ENCODE data around the gene TADA2B. TPM values are rescaled to one million over a fixed set of nuclear protein-coding genes. Genes with fewer than 3 reads are reported as not detected.
A peak's percentile ranks its signal among the peaks of the same experiment; 100 is the strongest.

Gene TADA2B
- total RNA-seq, 6 donors from 2014 or later = 20.8 to 29.0 (median 26.2) TPM

GRCh38 chr4:7061815-7062214 lies 18.6 kb downstream of the TADA2B start:
- ATAC-seq (ENCODE audit: low FRiP score in 2 of 2) = no peak
- Histone ChIP-seq H3K4me1 (peaks cover 10 to 21% (median 16%) of the 10 kb centered on the region in 4 donors), H3K9me3 (no peaks in the 10 kb centered on the region), H3K4me3 (no peak overlapping the region), H3K36me3 (peaks cover 13 to 71% (median 46%) of the 10 kb centered on the region in 4 donors), H3K27me3 (no peaks in the 10 kb centered on the region), H3K27ac (no peak overlapping the region)
- TF ChIP-seq CTCF (IDR thresholded peaks at IDR 0.05) (no peak), EP300 (IDR thresholded peaks at IDR 0.05) (no peak)
- no peak for DNase-seq
- WGBS, 2 donors = 92 to 97% methylated on average over 6 of the region's 6 CpGs

DNA sequence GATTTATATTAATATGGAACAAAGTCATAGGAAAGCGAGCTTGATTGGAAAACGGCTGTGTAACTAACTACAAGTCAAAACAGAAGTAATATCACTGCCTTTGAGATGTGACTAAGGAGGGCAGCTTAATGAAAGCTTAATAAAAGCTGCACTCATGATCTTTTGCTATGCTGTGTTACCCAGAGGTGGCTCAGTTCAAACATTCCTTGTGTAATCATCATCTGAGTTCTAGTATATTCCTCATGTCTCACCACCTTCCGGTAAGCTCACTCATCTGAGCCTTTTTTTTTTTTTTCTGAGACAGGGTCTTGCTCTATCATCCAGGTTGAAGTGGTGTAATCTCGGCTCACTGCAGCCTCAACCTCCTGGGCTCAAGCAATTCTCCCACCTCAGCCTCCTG lies 19.6 kb downstream of the TADA2B start:
- no peak overlapping the region for H3K4me3 ChIP-seq
- H3K27me3 ChIP-seq = no peaks in the 10 kb centered on the region
- ATAC-seq (ENCODE audit: low FRiP score in 2 of 2) (no peak), DNase-seq (no peak)
- H3K9me3 ChIP-seq = no peaks in the 10 kb centered on the region
- peaks cover 13 to 68% (median 45%) of the 10 kb centered on the region in 4 donors for H3K36me3 ChIP-seq
- WGBS, 2 donors = 94 to 96% methylated on average over 4 of the region's 4 CpGs
- no peak overlapping the region for H3K27ac ChIP-seq
- H3K4me1 ChIP-seq = peaks cover 14 to 27% (median 20%) of the 10 kb centered on the region in 4 donors
- TF ChIP-seq POLR2A (IDR thresholded peaks at IDR 0.05) (no peak), CTCF (IDR thresholded peaks at IDR 0.05) (no peak), POLR2AphosphoS5 (IDR thresholded peaks at IDR 0.05) (no peak), EP300 (IDR thresholded peaks at IDR 0.05) (no peak)

DNA sequence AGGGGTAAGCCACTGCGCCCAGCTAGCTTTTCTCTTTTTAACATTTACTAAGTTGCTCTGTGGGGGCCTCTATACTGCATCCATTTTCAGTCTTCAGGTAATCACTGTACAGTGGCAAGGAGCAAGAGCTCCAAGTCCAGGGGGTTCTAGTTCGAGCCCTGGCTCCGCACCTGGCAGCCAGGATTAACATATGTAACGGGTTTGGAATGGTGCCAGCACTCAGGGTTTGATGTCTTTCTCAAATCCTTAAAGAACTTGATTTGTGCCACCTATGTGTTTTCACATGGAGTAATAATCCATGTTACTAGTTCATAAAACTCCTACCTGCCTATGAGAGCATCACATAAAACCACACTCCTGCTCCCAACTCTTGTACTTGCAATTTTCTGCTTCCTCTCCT lies 20.2 kb downstream of the TADA2B start:
- Histone ChIP-seq H3K27me3 (no peaks in the 10 kb centered on the region), H3K4me1 (peaks cover 14 to 27% (median 20%) of the 10 kb centered on the region in 4 donors), H3K36me3 (peaks cover 13 to 65% (median 45%) of the 10 kb centered on the region in 4 donors), H3K4me3 (no peak overlapping the region), H3K9me3 (no peaks in the 10 kb centered on the region), H3K27ac (no peak overlapping the region)
- DNase-seq = no peak
- TF ChIP-seq POLR2AphosphoS5 (IDR thresholded peaks at IDR 0.05) = no peak
- TF ChIP-seq POLR2A (IDR thresholded peaks at IDR 0.05) = no peak
- TF ChIP-seq EP300 (IDR thresholded peaks at IDR 0.05) = no peak
- TF ChIP-seq CTCF (IDR thresholded peaks at IDR 0.05) = no peak
- ATAC-seq (ENCODE audit: low FRiP score in 2 of 2) = no peak
- 90 to 91% methylated on average over 4 of the region's 4 CpGs for WGBS, 2 donors

GRCh38 chr4:7066006-7066405 lies 22.8 kb downstream of the TADA2B start:
- peak overlapping the region in 1 of 4 donors; percentile 73 for H3K4me3 ChIP-seq
- DNase-seq = no peak

More at GRCh38 chr4:7066006-7066405, 22.8 kb downstream of the TADA2B start:
- Histone ChIP-seq H3K27me3 (no peaks in the 10 kb centered on the region), H3K9me3 (no peaks in the 10 kb centered on the region), H3K27ac (no peak overlapping the region), H3K4me1 (peaks cover 18 to 34% (median 24%) of the 10 kb centered on the region in 4 donors), H3K36me3 (peaks cover 10 to 40% (median 28%) of the 10 kb centered on the region in 4 donors)
- WGBS, 2 donors = 92 to 97% methylated on average over 11 of the region's 11 CpGs
- TF ChIP-seq POLR2A (IDR thresholded peaks at IDR 0.05) = no peak
- TF ChIP-seq EP300 (IDR thresholded peaks at IDR 0.05) = no peak
- TF ChIP-seq POLR2AphosphoS5 (IDR thresholded peaks at IDR 0.05) = no peak
- no peak for TF ChIP-seq CTCF (IDR thresholded peaks at IDR 0.05)
- ATAC-seq (ENCODE audit: low FRiP score in 2 of 2) = no peak

Measured in upper lobe of left lung (tissue), 6 donors.